Lower leg skin (tissue), 3 donors: ENCODE results near the gene FGFRL1.

Experiments used
- POLR2A ChIP-seq, 2 donors: fragments of 450-650 bp; IDR thresholded peaks; one replicate each; pipeline ENCODE4 v1.6.1; 2016 to 2017; ENCODE audit warnings: antibody characterized with exemption in 2 of 2, mild to moderate bottlenecking in 1 of 2, moderate library complexity in 1 of 2
- TF ChIP-seq, protein P1 (sequence below), 3 donors: fragments of 450-650 bp; IDR thresholded peaks; one replicate each; pipeline ENCODE4 v1.5.1; 2016; ENCODE audit warnings: antibody characterized with exemption in 3 of 3, mild to moderate bottlenecking in 3 of 3, moderate library complexity in 2 of 3

DNA sequence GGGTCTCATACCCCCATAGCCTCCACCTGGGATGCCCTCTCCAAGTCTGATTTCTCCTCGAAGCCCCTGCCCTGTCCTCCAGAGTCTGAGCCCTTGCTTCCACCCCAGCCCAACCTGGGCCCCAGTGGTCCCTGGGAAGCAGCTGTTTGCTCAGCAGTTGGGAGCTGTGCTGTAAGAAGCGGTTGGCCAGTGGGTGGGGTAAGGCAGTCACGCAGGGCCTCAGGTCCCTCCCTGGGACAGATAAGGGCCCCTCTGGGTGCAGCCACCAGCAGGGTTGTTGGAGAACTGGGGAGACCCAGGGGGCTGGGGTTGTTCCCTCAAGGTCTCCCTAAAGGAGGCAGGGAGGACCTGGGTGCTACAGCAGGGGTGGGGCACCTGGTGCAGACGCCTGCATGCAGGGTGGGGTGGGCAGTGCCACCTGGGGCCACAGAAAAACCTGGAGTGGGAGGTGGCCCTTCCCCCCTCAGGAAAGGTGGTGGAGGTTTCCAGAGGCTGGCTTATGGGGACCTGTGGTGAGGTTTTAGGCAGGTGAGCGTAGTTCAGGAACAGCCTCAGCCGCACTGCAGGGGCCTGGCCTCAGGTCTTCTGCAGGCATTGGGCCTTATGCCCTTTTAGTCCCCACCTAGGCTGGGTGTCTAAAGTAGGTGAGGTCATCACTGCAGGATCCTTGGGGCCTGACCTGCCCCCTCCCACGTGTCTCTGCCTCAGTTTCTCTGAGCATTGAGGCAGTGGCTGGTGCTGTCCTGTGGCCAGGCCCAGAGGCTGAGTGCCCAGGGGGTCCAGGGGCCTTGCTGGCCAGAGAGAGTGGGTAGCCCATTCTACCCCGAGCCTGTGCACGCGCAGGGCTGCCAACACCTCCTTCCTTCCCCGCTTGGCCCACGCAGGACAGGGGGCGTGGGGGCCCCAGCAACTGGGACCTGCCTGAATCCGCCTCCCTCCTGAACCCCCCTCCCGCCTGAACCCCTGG is 15.1 kb upstream of the FGFRL1 start:
- no peak for TF ChIP-seq POLR2A (IDR thresholded peaks at IDR 0.05)
- TF ChIP-seq, protein P1, sequence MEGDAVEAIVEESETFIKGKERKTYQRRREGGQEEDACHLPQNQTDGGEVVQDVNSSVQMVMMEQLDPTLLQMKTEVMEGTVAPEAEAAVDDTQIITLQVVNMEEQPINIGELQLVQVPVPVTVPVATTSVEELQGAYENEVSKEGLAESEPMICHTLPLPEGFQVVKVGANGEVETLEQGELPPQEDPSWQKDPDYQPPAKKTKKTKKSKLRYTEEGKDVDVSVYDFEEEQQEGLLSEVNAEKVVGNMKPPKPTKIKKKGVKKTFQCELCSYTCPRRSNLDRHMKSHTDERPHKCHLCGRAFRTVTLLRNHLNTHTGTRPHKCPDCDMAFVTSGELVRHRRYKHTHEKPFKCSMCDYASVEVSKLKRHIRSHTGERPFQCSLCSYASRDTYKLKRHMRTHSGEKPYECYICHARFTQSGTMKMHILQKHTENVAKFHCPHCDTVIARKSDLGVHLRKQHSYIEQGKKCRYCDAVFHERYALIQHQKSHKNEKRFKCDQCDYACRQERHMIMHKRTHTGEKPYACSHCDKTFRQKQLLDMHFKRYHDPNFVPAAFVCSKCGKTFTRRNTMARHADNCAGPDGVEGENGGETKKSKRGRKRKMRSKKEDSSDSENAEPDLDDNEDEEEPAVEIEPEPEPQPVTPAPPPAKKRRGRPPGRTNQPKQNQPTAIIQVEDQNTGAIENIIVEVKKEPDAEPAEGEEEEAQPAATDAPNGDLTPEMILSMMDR (IDR thresholded peaks at IDR 0.05) = no peak
